Activated CD4-positive, alpha-beta T cell treated with anti-CD3 and anti-CD28 coated beads, Interleukin-2, amount 10 ng/mL, durations not matched to agents 24 days and 14 days (primary cell): ENCODE data around the gene NOS1AP. TPM values are rescaled to one million over a fixed set of nuclear protein-coding genes. Genes with fewer than 3 reads are reported as not detected.
"Not testable (repeated sequence)": the region's sequence is repeated elsewhere in the genome, so short reads cannot be mapped to it uniquely, and the experiment has no call there.

ENCODE experiments used
- DNase-seq: peaks from one replicate; pipeline ENCODE4 v3.0.0; 2022
- H3K27ac Mint-ChIP-seq: one replicate; pipeline ENCODE4 v1.8.0; 2022; ENCODE audit warnings: mild to moderate bottlenecking, mixed read lengths
- H3K27me3 Mint-ChIP-seq: one replicate; pipeline ENCODE4 v1.8.0; 2022; ENCODE audit warnings: mixed read lengths
- H3K36me3 Mint-ChIP-seq: one replicate; pipeline ENCODE4 v1.8.0; 2022; ENCODE audit warnings: low read depth, mild to moderate bottlenecking, mixed read lengths
- H3K4me1 Mint-ChIP-seq: one replicate; pipeline ENCODE4 v1.8.0; 2021; ENCODE audit warnings: mixed read lengths
- H3K4me3 Mint-ChIP-seq: one replicate; pipeline ENCODE4 v1.8.0; 2022; ENCODE audit warnings: mild to moderate bottlenecking, moderate library complexity, mixed read lengths
- H3K9me3 Mint-ChIP-seq: one replicate; pipeline ENCODE4 v1.8.0; 2021; ENCODE audit warnings: mixed read lengths
- intact Hi-C: fragments of 100-400 bp; cut with micrococcal nuclease; formaldehyde crosslinking; loops from one replicate; pipeline ENCODE4 v1.15.1; 2023
- total RNA-seq: library from RNA; stranded (reverse); gene quantifications from 2 replicates; pipeline ENCODE4 v1.2.3, GENCODE V29; 2022

NOS1AP gene
- total RNA-seq, 1 donor from 2014 or later: not detected

DNA sequence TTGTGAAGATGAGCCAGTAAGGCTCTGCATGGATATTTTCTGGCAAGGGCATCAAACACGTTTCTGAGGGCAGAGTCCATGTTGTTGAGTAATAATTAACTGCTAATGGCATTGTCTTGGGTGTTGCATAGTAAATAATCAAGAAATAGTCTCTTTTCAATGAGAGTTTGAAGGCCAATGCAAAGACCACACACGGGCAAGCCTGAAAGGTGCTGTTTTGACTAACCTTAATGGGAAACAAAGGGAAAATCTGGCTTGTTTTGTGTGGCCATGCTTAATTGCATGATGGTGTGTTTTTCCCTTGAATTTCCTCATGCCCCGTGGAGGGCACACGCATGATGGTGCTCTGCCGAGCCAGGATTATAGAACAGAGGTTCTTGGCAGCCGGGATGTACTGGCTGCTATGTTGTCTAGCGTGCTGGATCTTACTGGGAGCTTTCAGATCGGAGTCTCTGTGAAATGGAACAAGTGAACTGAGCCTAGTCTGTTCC, 127.6 kb downstream of the NOS1AP start:
- Mint-ChIP-seq H3K4me3 (no peak overlapping the region), H3K4me1 (no peaks in the 10 kb centered on the region), H3K27me3 (peaks cover 7% of the 10 kb centered on the region), H3K9me3 (no peaks in the 10 kb centered on the region), H3K36me3 (no peaks in the 10 kb centered on the region), H3K27ac (no peak overlapping the region)
- intact Hi-C loops: no loop called here
- DNase-seq: no peak

GRCh38 chr1:162197615-162198421, 128.3 kb downstream of the NOS1AP start:
- Mint-ChIP-seq H3K36me3 (no peaks in the 10 kb centered on the region), H3K27me3 (peaks cover 8% of the 10 kb centered on the region), H3K4me1 (no peaks in the 10 kb centered on the region), H3K9me3 (no peaks in the 10 kb centered on the region), H3K4me3 (no peak overlapping the region), H3K27ac (no peak overlapping the region)
- intact Hi-C loops: no loop called here
- no peak for DNase-seq

- peaks cover 14% of the 10 kb centered on the region for H3K27me3 Mint-ChIP-seq
- H3K9me3 Mint-ChIP-seq: no peaks in the 10 kb centered on the region
- no peaks in the 10 kb centered on the region for H3K4me1 Mint-ChIP-seq
- no peaks in the 10 kb centered on the region for H3K36me3 Mint-ChIP-seq
- H3K4me3 Mint-ChIP-seq: no peak overlapping the region
- no peak for DNase-seq
- no peak overlapping the region for H3K27ac Mint-ChIP-seq
- intact Hi-C loops: no loop called here
These were observed 130.8 kb downstream of the NOS1AP start for GRCh38 chr1:162200096-162200847.

DNA sequence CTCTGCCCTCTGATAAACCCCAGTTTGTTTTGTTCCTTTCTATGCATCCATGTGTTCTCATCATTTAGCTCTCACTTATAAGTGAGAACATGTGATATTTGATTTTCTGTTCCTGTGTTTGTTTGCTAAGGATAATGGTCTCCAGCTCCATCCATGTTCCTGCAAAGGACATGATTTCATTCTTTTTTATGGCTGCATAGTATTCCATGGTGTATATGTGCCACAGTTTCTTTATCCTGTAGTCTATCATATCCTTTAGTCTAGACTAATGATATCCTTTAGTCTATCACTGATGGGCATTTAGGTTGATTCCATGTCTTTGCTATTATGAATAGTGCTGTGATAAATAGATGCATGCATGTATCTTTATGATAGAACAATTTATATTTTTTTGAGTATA, 131.6 kb downstream of the NOS1AP start:
- H3K4me3 Mint-ChIP-seq, H3K4me1 Mint-ChIP-seq, H3K9me3 Mint-ChIP-seq, H3K27ac Mint-ChIP-seq, intact Hi-C loops, DNase-seq, H3K36me3 Mint-ChIP-seq: not testable (repeated sequence)
- H3K27me3 Mint-ChIP-seq: peaks cover 16% of the 10 kb centered on the region

GRCh38 chr1:162204129-162204822, 134.8 kb downstream of the NOS1AP start:
- Mint-ChIP-seq H3K36me3 (no peaks in the 10 kb centered on the region), H3K4me1 (no peaks in the 10 kb centered on the region), H3K9me3 (no peaks in the 10 kb centered on the region), H3K27me3 (peaks cover 18% of the 10 kb centered on the region), H3K27ac (no peak overlapping the region), H3K4me3 (no peak overlapping the region)
- intact Hi-C loops: no loop called here
- DNase-seq: no peak

GRCh38 chr1:162204823-162205155, 135.3 kb downstream of the NOS1AP start:
- no peaks in the 10 kb centered on the region for H3K9me3 Mint-ChIP-seq
- H3K27ac Mint-ChIP-seq: no peak overlapping the region
- intact Hi-C loops: no loop called here
- DNase-seq: no peak
- H3K4me3 Mint-ChIP-seq: no peak overlapping the region
- H3K36me3 Mint-ChIP-seq: no peaks in the 10 kb centered on the region
- H3K27me3 Mint-ChIP-seq: peaks cover 18% of the 10 kb centered on the region
- no peaks in the 10 kb centered on the region for H3K4me1 Mint-ChIP-seq

- H3K36me3 Mint-ChIP-seq: no peaks in the 10 kb centered on the region
- intact Hi-C loops: no loop called here
- DNase-seq: no peak
- H3K4me1 Mint-ChIP-seq: no peaks in the 10 kb centered on the region
- H3K4me3 Mint-ChIP-seq: no peak overlapping the region
- H3K27me3 Mint-ChIP-seq: peaks cover 18% of the 10 kb centered on the region
- H3K9me3 Mint-ChIP-seq: no peaks in the 10 kb centered on the region
- H3K27ac Mint-ChIP-seq: no peak overlapping the region
These were observed 136.8 kb downstream of the NOS1AP start for GRCh38 chr1:162206300-162206699.

GRCh38 chr1:162206749-162207635, 137.5 kb downstream of the NOS1AP start:
- Mint-ChIP-seq H3K9me3 (no peaks in the 10 kb centered on the region), H3K27ac (no peak overlapping the region), H3K36me3 (no peaks in the 10 kb centered on the region), H3K4me3 (no peak overlapping the region), H3K4me1 (no peaks in the 10 kb centered on the region), H3K27me3 (peaks cover 13% of the 10 kb centered on the region)
- intact Hi-C loops: no loop called here
- DNase-seq: no peak

DNA sequence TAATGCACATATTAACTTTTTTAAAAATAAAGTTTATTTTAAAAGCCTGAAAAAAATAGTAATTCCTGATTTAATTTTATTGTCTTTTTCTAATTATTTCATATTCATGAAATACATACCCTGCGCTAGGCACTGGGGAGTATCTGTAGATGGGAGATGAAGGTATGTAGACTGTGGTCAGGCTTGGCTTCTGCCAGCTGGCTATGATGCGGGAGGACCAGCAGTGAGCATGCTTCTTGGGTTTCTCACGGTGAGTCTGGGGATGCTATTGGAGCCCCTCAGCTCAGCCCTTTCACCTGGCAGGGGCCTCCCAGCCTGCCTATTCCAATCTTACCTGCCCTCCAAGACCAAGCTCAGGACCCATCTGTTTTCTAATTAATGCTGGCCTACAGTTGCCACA, 138.4 kb downstream of the NOS1AP start:
- no peak for DNase-seq
- H3K4me1 Mint-ChIP-seq: no peaks in the 10 kb centered on the region
- no peak overlapping the region for H3K4me3 Mint-ChIP-seq
- H3K36me3 Mint-ChIP-seq: no peaks in the 10 kb centered on the region
- H3K27ac Mint-ChIP-seq: no peak overlapping the region
- no peaks in the 10 kb centered on the region for H3K9me3 Mint-ChIP-seq
- intact Hi-C loops: no loop called here
- peaks cover 12% of the 10 kb centered on the region for H3K27me3 Mint-ChIP-seq

GRCh38 chr1:162210196-162210595, 140.7 kb downstream of the NOS1AP start:
- no peak for DNase-seq
- no peaks in the 10 kb centered on the region for H3K9me3 Mint-ChIP-seq
- H3K27me3 Mint-ChIP-seq: peaks cover 7% of the 10 kb centered on the region
- no peaks in the 10 kb centered on the region for H3K36me3 Mint-ChIP-seq
- H3K4me3 Mint-ChIP-seq: no peak overlapping the region
- H3K4me1 Mint-ChIP-seq: no peaks in the 10 kb centered on the region
- intact Hi-C loops: no loop called here
- H3K27ac Mint-ChIP-seq: no peak overlapping the region

GRCh38 chr1:162212713-162213112, 143.2 kb downstream of the NOS1AP start:
- no peak for DNase-seq
- Mint-ChIP-seq H3K4me3 (no peak overlapping the region), H3K27me3 (peaks cover 3% of the 10 kb centered on the region), H3K4me1 (no peaks in the 10 kb centered on the region), H3K9me3 (no peaks in the 10 kb centered on the region), H3K27ac (no peak overlapping the region), H3K36me3 (no peaks in the 10 kb centered on the region)
- intact Hi-C loops: no loop called here

- DNase-seq: no peak
- Mint-ChIP-seq H3K27ac (no peak overlapping the region), H3K4me1 (no peaks in the 10 kb centered on the region), H3K27me3 (peaks cover 3% of the 10 kb centered on the region), H3K36me3 (no peaks in the 10 kb centered on the region), H3K4me3 (no peak overlapping the region), H3K9me3 (no peaks in the 10 kb centered on the region)
- intact Hi-C loops: no loop called here
These were observed 143.9 kb downstream of the NOS1AP start for GRCh38 chr1:162213281-162213912.

GRCh38 chr1:162214202-162214601, 144.7 kb downstream of the NOS1AP start:
- no peak overlapping the region for H3K27ac Mint-ChIP-seq
- intact Hi-C loops: no loop called here
- peaks cover 3% of the 10 kb centered on the region for H3K27me3 Mint-ChIP-seq
- H3K4me3 Mint-ChIP-seq: no peak overlapping the region
- H3K4me1 Mint-ChIP-seq: no peaks in the 10 kb centered on the region
- H3K36me3 Mint-ChIP-seq: no peaks in the 10 kb centered on the region
- H3K9me3 Mint-ChIP-seq: no peaks in the 10 kb centered on the region
- no peak for DNase-seq
